GM18907 (cell line): ENCODE measurements around the gene SLC10A1.
"Not testable (repeated sequence)": the region's sequence is repeated elsewhere in the genome, so short reads cannot be mapped to it uniquely, and the experiment has no call there.

Source experiments
- ATAC-seq: cut with Tn5 transposase; IDR thresholded peaks from one replicate; pipeline ENCODE4 v1.9.1; 2021; ENCODE audit warnings: mild to moderate bottlenecking, moderate library complexity; ENCODE audit not compliant: unreplicated experiment

The SLC10A1 gene

DNA sequence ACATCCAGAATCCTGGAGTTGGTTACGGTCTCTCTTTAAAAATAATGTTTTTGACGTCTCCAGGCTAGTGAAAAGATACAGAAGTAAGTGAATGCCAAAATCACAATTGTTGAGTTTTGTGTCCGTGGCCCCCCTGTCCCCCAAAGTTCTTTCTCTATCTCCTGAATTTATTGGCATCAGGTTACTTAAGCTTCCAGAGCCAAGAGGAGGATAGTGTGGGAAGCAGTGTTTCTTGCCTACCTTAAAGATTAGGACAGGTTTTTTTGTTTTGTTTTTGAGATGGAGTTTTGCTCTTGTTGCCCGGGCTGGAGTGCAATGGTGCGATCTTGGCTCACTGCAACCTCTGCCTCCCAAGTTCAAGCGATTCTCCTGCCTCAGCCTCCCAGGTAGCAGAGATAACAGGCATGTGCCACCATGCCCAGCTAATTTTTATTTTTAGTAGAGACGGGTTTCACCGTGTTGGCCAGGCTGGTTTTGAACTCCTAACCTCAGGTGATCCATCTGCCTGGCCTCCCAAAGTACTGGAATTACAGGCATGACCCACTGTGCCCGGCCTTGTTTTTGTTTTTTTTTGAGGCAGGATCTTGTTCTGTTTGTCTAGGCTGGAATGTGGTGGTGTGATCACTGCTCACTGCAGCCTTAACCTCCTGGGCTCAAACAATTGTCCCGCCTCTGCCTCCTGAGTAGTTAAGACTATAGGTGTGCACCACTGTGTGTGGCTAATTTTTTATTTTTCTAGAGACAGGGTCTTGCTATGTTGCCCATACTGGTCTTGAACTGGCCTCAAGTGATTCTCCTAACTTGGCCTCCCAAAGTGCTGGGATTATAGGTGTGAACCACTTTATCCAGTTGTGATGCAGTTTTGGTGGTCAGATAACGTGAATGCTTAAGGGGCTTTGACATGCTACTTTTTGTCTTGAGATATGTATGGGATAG lies 24.7 kb downstream of the SLC10A1 start:
- ATAC-seq, result no peak

DNA sequence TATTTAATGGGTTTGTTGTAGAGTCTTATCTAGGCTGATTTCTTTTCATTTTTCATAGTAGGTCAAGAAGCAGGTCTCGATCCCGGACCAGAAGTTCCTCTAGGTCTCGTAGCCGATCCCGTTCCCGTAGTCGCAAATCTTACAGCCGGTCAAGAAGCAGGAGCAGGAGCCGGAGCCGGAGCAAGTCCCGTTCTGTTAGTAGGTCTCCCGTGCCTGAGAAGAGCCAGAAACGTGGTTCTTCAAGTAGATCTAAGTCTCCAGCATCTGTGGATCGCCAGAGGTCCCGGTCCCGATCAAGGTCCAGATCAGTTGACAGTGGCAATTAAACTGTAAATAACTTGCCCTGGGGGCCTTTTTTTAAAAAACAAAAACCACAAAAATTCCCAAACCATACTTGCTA lies 25.9 kb downstream of the SLC10A1 start:
- no peak for ATAC-seq

DNA sequence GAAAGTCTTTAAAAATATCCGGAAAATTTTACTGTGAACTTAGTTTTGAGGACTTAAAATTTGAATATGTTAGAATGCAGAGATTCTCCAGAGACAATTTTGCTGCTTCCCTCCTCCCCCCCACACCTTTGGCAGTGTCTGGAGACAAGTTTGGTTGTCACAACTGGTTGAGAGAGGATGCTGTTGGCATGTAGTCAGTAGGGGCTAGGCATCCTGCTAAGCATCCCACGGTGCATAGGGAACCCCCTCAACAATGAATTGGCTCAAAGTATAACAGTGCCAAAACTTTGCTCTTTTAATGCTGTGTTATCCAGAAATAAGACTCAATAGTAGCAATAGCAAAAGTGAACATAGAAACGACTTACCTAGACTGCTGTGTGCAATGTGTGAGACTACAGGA lies 26.5 kb downstream of the SLC10A1 start:
- ATAC-seq, result no peak

DNA sequence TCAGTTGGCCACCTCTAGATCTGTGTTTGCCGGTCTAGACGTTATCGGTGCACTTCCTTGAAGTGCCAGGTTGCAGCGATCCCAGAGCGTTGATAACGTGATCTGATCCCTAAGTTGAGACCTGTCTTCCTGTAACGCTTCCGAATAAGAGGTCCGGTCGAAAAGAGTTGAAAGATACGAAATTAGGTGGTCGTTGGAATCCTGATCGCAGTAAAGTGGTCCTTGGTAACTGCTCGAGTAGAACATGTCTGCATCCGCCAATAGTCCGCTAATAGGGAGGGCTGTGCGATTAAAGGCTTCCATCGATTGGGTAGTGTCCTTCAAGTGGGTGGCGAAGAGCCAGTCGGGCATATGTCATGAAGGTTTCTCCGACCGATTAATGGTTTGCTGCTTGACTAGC lies 27.4 kb downstream of the SLC10A1 start:
- no peak for ATAC-seq

DNA sequence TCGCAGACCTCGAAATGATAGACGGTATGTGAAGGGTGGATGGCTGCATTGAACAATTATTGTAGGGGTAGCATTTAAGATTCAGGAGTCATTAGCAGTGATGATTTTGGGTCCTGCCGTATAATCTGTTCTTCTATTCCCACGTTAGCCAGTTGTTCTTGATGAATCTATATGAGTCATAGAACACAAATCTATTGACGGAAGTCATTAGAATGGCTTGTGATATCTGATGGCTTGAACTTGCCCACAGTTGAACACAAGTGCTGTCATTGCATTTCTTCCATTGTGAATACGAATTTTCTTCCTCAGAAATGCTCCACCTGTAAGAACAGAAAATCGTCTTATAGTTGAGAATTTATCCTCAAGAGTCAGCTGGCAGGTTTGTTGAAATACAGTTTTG lies 28.2 kb downstream of the SLC10A1 start:
- no peak for ATAC-seq

DNA sequence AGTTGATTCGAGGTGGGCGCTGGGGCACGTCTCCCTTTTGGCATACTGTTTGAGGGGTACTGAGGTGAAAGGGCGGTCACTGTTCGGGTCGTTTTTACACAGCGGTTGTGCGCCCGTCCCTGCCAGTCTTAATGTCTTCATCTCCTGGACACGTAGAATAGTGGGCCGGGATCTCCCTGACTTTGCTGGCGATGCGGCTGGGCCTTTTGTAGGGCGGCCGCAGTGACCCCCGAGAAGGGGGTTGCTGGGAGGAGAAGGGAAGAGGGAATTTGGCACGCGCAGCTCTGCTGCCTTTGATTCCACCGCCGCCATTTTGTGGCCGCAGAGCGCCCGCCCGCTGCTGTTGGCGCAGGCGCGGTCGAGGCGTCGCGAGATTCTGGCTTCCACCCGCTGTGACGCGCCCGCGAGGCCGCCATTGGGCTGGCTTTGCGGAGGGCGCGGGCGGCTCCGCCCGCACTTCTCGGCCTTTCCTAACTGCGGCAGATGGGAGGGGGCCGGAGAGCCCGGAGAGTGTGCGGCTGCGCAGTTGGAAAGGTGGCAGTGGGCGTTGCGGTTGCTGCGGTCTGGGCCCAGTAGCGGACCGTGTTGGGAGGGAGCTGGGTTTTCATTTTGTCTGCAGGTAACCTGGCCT lies 29.6 kb downstream of the SLC10A1 start:
- peak; percentile 67 for ATAC-seq

DNA sequence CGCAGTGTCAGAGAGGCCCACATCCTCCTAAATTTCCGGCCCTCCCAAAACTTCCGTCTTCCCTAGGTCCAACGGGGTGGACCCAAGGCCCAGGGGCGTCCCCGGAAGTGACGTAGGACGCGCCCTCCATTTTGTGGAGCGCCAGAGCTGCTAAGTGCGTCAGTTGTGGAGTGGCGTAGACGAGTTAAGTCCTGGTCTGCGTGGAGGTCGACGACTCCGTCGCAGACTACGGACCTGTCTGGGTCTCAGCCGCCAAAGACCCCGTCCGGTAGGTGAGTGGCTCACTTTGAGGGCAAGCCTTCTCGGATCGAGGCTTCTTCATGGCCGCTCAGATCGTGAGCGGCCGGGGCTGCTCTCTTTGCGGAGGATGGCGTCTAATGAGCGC lies 30.1 kb downstream of the SLC10A1 start, which contains the start of gene SRSF5:
Gene SRSF5 (plus strand): TSS at position 159 of the 385 bp plus-strand sequence. CDS start 1,015 bp downstream, outside the sequence.
- ATAC-seq, result peak; percentile 87

DNA sequence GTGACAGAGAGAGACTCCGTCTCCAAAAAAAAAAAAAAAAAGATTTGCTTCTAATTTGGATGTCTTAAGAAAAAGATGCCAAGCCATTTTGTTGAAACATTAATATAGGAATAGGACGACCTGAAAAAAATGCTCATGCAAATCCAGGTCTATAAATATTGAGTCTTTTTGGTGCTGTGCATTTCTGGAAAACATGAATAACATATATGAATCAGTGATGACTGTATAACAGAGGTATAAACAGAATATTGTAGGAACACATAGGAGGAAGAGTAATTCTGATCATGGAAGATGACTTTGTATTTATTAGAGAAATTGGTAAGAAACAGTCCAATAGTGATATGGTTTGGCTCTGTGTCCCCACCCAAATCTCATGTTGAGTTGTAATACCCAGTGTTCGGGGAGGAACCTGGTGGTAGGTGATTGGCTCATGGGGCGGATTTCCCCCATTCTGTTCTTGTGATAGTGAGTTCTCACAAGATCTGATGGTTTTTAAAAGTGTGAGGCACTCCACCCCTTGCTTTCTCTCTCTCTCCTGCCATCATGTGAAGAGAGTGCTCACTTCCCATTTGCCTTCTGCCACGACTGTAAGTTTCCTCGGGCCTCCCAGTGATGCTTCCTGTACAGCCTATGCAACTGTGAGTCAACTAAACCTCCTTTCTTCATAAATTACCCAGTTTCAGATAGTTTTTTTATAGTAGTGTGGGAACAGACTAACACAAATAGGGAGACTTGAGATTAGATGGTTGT lies 33.1 kb downstream of the SLC10A1 start:
- ATAC-seq, result no peak

DNA sequence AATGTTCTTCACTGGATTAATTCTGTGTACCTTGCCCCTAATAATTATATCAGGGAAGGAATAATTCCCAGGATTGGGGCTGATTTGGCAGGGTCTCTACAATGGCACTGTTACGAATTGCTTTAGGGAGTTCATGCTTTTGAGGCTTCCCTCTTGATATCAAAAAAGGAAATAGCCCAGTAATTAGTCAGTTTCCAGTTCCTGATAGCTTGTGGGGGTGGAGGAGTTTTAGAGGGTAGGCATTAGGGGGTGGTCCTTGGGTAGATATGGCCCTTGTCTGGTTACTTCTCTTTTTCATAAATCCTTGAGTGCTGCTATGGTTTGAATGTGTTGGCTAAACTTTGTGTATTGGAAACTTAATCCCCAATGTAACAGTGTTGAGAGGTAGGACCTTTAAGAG lies 36.2 kb downstream of the SLC10A1 start:
- no peak for ATAC-seq

DNA sequence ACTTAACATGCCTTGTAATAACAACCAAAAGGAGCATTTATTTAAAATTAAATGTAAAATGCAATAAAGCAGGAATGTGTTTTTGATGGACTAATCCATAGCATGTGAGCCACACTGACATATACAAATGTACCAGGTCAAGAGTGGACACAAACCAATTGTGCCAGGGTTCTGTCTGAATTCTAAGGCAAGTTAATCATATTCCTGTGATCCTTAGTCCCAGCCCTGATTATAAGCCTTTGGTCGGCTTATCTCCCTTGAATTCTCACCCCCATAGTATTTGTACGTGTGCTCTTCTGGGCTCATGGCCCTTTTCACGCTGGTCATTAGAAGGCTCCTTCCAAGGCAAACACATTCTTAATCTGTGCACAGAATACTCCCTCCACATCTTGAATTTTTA lies 40.7 kb downstream of the SLC10A1 start:
- ATAC-seq, result no peak

DNA sequence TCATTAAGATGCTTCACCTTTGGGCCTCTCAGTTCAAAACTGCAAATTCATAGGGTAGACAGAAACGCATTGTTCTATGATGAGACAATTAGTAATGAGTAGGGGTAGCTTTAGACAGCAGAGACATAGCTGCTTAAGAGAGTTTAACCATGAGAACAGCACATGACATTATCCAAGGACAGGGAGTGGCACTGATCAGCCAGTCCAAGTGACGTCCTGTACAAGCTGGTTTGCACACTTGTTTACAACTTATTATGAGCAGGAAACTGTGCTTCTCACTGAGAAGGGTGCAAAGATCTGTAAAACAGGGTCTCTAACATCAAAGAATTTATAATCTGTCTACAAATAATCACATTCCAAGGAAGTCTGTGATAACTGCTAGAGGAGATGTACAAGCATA lies 41.3 kb downstream of the SLC10A1 start:
- no peak for ATAC-seq

DNA sequence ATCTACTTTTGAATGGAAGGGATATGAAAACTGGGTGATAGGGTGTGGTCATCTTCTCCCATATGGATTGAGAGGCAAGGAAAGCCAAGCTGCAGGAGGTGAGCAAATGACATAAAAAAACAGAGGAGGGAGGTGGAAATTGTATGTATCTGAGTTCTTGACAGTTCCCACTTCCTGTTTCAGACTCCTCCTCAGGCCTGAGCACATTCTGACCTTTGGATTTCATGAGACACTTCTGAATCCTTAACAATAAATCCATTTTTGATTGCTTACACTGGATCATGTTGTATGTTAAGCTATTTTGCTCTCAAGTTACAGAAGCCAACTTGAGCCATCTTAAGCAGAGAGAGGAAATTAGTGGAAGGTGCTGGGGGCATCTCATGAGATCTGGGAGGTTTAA lies 41.7 kb downstream of the SLC10A1 start:
- no peak for ATAC-seq

DNA sequence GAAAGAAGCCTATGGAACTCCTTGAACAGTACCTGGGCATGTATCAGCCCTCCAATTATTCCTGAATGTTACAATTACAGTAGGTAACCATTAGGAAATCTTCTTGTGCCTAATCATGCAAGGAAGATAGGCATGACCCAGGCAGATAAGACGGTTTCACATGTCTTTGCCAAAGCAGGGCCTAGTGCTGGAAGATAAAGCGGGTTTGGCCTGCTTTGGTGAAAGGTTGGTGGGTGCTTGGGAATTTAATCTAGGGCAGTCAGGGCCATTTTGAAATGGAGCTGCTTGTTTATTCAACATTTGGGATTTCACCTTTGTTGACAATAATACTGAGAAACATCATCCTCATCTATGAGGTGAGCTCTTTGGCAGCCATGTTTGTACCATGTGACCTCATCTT lies 42.6 kb downstream of the SLC10A1 start:
- no peak for ATAC-seq

DNA sequence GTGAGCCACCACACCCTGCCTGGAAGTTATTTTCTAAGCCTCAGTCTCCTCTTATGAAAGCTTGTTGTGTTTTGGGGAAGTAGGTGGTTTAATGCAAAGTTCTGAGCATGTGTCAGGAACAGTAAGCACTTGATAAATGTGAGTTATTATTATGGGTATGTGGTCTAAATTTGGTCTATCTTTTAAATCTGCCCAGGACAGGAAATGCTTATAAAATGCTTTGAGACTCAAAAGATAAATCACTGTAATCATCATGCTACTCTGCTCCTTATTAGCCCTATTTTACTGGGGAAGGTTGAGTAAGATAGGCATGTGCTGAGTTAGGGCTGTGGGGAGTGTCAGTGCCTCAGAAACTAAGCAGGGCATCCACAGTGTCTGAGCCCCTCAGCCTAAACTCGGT lies 43.2 kb downstream of the SLC10A1 start:
- no peak for ATAC-seq

DNA sequence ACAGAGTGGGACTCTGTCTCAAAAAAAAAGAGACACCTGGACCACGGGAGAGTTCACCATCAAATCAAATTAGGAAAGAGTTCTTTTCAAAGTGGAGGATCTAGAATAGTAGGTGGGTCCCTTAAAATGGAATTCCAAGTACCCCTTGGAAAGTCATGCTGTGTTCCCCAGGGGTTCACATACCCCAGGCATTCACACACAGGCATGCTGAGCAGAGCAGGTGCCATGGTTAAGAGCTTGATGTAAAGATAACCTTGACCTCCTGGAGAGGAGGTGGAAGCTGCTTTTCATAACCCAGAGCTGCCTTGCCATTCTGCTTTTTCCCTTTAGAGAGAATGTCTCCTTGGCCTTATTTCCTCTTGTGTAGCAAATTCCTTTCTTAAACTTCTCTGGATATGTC lies 44.3 kb downstream of the SLC10A1 start:
- no peak for ATAC-seq

DNA sequence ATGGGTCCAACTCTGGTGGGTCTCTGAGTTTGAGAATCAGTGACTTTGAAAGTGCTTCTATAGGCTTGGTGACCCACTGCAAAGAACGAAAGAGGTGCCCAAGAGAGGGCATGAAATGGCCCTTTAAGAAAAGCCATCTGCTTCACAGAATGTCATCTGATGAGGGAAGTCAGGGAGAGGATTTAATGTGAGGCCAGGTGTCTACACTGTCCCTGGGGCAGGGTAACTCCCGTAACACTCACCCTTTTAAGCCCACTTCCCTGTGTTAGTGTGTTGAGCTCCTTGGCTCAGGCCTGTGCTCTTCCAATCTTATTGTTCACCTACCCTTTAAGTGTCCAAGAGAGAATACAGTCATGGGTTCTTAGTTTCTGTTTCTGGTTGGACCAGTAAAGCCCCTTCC lies 46.5 kb downstream of the SLC10A1 start:
- ATAC-seq, result no peak

DNA sequence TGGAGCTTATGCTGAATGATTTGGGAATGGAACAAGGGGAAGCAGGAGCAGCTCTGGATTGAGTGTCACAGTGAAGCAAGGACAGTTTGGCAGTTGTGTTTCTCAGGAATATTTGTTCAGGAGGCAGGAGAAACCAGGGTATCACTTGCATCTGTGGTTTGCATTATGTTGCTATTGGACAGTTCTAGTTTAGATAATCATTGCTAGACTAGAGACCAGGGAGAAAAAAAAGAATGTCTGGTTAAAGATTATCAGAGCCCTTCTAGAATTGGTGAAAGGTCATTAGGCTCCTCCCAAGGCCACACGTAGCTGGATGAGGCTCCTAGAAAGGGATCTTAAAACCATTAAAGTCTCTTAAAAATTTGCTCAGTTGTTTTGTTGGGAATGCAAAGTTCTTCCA lies 47.1 kb downstream of the SLC10A1 start:
- ATAC-seq, result peak; percentile 59

DNA sequence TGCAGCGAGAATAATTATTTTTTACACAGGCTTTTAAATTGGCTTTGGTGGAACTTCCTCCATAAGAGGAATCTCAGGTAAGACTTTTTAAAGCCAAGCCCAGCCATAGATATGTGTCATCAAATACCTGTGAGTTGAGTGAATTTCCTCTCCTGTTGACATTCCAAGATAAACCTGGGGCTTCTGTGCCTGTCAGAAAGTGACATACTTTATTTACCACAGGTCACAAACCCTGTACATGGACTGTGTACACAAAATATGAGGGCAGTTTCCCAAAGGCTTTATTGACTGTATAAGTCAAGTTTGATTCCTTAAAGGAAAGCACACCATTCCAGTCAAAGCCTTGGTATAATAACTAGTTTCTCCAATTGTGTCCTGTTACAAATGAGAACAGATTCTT lies 56.0 kb downstream of the SLC10A1 start:
- ATAC-seq, result no peak

DNA sequence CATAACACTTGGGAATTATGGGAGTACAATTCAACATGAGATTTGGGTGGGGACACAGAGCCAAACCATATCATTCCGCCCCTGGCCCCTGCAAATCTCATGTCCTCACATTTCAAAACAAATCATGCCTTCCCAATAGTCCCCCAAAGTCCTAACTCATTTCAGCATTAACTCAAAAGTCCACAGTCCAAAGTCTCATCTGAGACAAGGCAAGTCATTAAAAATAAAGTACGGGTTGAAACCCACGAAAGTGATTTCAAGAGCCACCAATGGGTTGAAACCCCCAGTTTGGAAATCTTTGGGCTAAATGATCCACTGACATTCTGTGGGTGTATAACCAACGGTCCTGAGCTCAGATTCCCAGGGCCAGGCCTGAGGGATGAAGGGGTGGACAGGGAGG lies 60.6 kb downstream of the SLC10A1 start:
- not testable (repeated sequence) for ATAC-seq

DNA sequence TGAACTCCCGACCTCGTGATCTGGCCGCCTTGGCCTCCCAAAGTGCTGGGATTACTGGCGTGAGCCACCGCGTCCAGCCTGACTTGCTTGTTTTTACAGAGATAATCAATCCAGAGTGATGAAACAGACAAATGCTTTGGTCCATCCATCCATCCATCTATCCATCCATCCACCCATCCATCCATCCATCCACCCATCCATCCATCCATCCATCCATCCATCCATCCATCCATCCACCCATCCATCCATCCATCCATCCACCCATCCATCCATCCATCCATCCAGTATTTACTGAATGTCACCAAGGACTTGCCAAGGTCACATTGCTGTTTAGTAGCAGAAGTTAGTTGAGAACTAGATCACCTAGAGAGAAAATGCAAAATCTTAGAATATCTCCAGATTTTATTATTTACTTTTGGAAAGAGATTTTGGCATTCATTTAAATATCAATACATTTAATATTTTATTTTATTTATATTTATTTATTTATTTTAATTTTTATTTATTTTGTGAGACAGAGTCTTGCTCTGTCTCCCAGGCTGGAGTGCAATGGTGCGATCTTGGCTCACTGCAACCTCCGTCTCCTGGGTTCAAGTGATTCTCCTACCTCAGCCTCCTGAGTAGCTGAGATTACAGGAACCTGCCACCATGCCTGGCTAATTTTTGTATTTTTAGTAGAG lies 65.0 kb downstream of the SLC10A1 start:
- ATAC-seq, result not testable (repeated sequence)

DNA sequence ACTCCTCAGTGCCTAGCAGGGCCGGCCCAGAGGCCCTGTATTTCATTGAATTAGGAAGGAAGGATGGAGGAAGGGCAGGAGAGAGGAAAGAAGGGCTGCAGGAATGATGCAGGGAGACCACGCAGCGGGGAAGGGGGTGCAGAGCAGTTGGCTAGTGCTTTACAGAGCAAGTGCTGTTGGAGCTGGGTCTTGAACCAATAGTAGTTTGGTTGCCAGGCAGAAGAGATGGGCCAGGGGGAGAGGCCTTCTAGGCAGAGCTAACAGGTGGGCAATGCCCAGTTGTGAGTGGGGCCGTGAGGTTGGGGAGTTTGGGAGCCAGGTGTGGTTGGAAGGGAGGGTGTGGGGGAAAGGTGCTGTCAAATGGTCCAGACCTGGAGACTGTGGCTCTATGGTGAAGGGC lies 69.2 kb downstream of the SLC10A1 start:
- ATAC-seq, result no peak
